K562 (cell line): ENCODE results near the gene MPPED1. TPM values are rescaled to one million over a fixed set of nuclear protein-coding genes. Genes with fewer than 3 reads are reported as not detected.

Experiments
- ATAC-seq: fragments of 200-7000 bp; cut with Tn5 transposase; 3 replicates; pipeline ENCODE4 v1.9.1; 2020; ENCODE audit warnings: moderate library complexity
- BruUV-seq: library from RNA; stranded (reverse); fragments of 400-500 nt; replicated peaks from 2 replicates; lab custom pipeline; 2021; lab: Mats Ljungman, UMichigan
- CTCF ChIA-PET: fragments of 300-600 bp; formaldehyde crosslinking; extraction: SDS; loops from one replicate; lab custom pipeline; 2021; ENCODE audit warnings: low intra/inter-chr PET ratio; lab: Yijun Ruan, JAX
- POLR2A ChIA-PET: fragments of 300-600, 350-650 bp; sonication (Branson Sonifier 250); formaldehyde crosslinking; extraction: SDS; loops from one replicate; lab custom pipeline; 2021; ENCODE audit warnings: antibody characterized with exemption, inconsistent platforms; lab: Yijun Ruan, JAX
- DNase-seq, 4 experiments: peaks; one replicate each; pipeline versions ENCODE4 v3.0.0 to v3.0.0-alpha.2; 2011 to 2018; ENCODE audit warnings: low spot score in 3 of 4, mixed read lengths in 3 of 4; ENCODE audit errors: extremely low read depth in 1 of 4
- FAIRE-seq: peaks from 2 replicates; lab custom pipeline; 2011; peaks lifted over from hg19 to GRCh38; lab: Jason Lieb, UNC
- H2AFZ ChIP-seq: 2 replicates; pipeline ENCODE4 v1.6.0; 2011; ENCODE audit warnings: low read depth, low read length, control low read depth, inconsistent platforms
- H3K27ac ChIP-seq: fragments of 200-600 bp; 3 replicates; pipeline ENCODE4 v1.8.0; 2011; ENCODE audit warnings: low read depth, mild to moderate bottlenecking, control low read depth, inconsistent platforms, low read length, moderate library complexity, mixed read lengths; ENCODE audit errors: extremely low read depth
- H3K27me3 ChIP-seq, 2 experiments: fragments of 300-600 bp in 1 of 2; 2 replicates in 1 of 2; 3 replicates in 1 of 2; pipeline versions ENCODE4 v1.6.0 to v1.8.0; 2011; ENCODE audit warnings: inconsistent platforms in 2 of 2, low read length in 2 of 2, mild to moderate bottlenecking in 1 of 2, mixed read lengths in 1 of 2, moderate library complexity in 1 of 2; ENCODE audit not compliant: control insufficient read depth in 2 of 2, insufficient read depth in 2 of 2
- H3K36me3 ChIP-seq: fragments of 300-600 bp; 3 replicates; pipeline ENCODE4 v1.8.0; 2011; ENCODE audit warnings: mild to moderate bottlenecking, low read length, inconsistent platforms; ENCODE audit not compliant: control insufficient read depth, insufficient read depth
- H3K4me1 ChIP-seq, 2 experiments: fragments of 200-600 bp in 1 of 2; replicated peaks in 1 of 2; 2 replicates in 1 of 2; 3 replicates in 1 of 2; pipeline versions ENCODE4 v1.5.1 to v1.8.0; 2011; ENCODE audit warnings: inconsistent platforms in 2 of 2, low read length in 2 of 2, mild to moderate bottlenecking in 1 of 2, mixed read lengths in 1 of 2, moderate library complexity in 1 of 2; ENCODE audit not compliant: control insufficient read depth in 2 of 2, insufficient read depth in 2 of 2
- H3K4me2 ChIP-seq: 2 replicates; pipeline ENCODE4 v1.6.1; 2011; ENCODE audit warnings: low read length, control low read depth, inconsistent platforms, mixed read lengths; ENCODE audit not compliant: insufficient read depth
- H3K4me3 ChIP-seq: fragments of 200-600 bp; sonication (generic), shearing (Covaris generic); 2 replicates; pipeline ENCODE4 v1.5.1; 2016; ENCODE audit warnings: control low read depth, inconsistent platforms
- H3K79me2 ChIP-seq: fragments of 200-600 bp; 3 replicates; pipeline ENCODE4 v1.8.0; 2011; ENCODE audit warnings: low read length, inconsistent platforms; ENCODE audit not compliant: control insufficient read depth, insufficient read depth
- H3K9ac ChIP-seq, 2 experiments: 2 replicates each; pipeline versions ENCODE4 v1.6.0 to v1.6.1; 2011; ENCODE audit warnings: low read depth in 2 of 2, low read length in 2 of 2, control low read depth in 1 of 2, inconsistent platforms in 1 of 2, mild to moderate bottlenecking in 1 of 2, mixed read lengths in 1 of 2; ENCODE audit not compliant: insufficient read depth in 1 of 2
- H3K9me1 ChIP-seq: one replicate; pipeline ENCODE4 v1.6.0; 2011; ENCODE audit warnings: inconsistent platforms, mild to moderate bottlenecking, low read length, moderate library complexity; ENCODE audit not compliant: control insufficient read depth, insufficient read depth
- H3K9me3 ChIP-seq: replicated peaks from 2 replicates; pipeline ENCODE4 v1.5.1; 2011; ENCODE audit warnings: low read depth, low read length, inconsistent platforms; ENCODE audit not compliant: control insufficient read depth, insufficient read depth
- H4K20me1 ChIP-seq: replicated peaks from 2 replicates; pipeline ENCODE4 v1.6.1; 2011; ENCODE audit warnings: low read length, inconsistent platforms, mixed read lengths; ENCODE audit not compliant: control insufficient read depth, insufficient read depth
- CC2D1A ChIP-seq: fragments of 450-650 bp; IDR thresholded peaks from 2 replicates; pipeline ENCODE4 v1.6.1; 2017; ENCODE audit warnings: mild to moderate bottlenecking
- ELF4 ChIP-seq: fragments of 450-650 bp; formaldehyde crosslinking; IDR thresholded peaks from 2 replicates; pipeline ENCODE4 v1.4.0; 2022; ENCODE audit warnings: missing genetic modification characterization
- FOXA1 ChIP-seq: fragments of 450-650 bp; IDR thresholded peaks from 2 replicates; pipeline ENCODE4 v1.6.1; 2016; ENCODE audit warnings: mild to moderate bottlenecking, borderline replicate concordance
- NFXL1 ChIP-seq: fragments of 450-650 bp; formaldehyde crosslinking; IDR thresholded peaks from 2 replicates; pipeline ENCODE4 v1.4.0; 2021; ENCODE audit warnings: mild to moderate bottlenecking
- PYGO2 ChIP-seq: fragments of 450-650 bp; IDR thresholded peaks from 2 replicates; pipeline ENCODE4 v1.6.1; 2016; ENCODE audit warnings: mild to moderate bottlenecking, missing genetic modification characterization, moderate library complexity, missing compliant biosample characterization
- RAD51 ChIP-seq: fragments of 450-650 bp; IDR thresholded peaks from 2 replicates; pipeline ENCODE4 v1.7.1; 2016; ENCODE audit warnings: low read depth, mild to moderate bottlenecking, borderline replicate concordance
- STAG1 ChIP-seq: sonication (generic); formaldehyde crosslinking; IDR thresholded peaks from 2 replicates; pipeline ENCODE4 v1.5.0; 2020; ENCODE audit warnings: missing genetic modification reagents, borderline replicate concordance
- SUPT5H ChIP-seq: fragments of 450-650 bp; IDR thresholded peaks from 2 replicates; pipeline ENCODE4 v1.6.1; 2016
- TAF7 ChIP-seq: fragments of 450-650 bp; IDR thresholded peaks from 2 replicates; pipeline ENCODE4 v1.6.1; 2016; ENCODE audit warnings: missing genetic modification characterization, missing compliant biosample characterization
- TRIM25 ChIP-seq: fragments of 450-650 bp; IDR thresholded peaks from 2 replicates; pipeline ENCODE4 v1.7.0; 2016; ENCODE audit warnings: borderline replicate concordance
- ZBTB2 ChIP-seq: fragments of 450-650 bp; IDR thresholded peaks from 2 replicates; pipeline ENCODE4 v1.6.1; 2016; ENCODE audit warnings: antibody characterized with exemption
- ZNF143 ChIP-seq: sonication (generic); formaldehyde crosslinking; IDR thresholded peaks from 2 replicates; pipeline ENCODE4 v1.9.0; 2022; ENCODE audit warnings: mild to moderate bottlenecking, missing genetic modification reagents
- ZNF717 ChIP-seq: fragments of 250-450 bp; sonication (Bioruptor Pico); IDR thresholded peaks from 2 replicates; pipeline ENCODE4 v1.5.0; 2021
- ZNF75A ChIP-seq: fragments of 450-650 bp; formaldehyde crosslinking; IDR thresholded peaks from 2 replicates; pipeline ENCODE4 v1.4.0; 2020; ENCODE audit warnings: mild to moderate bottlenecking
- WGBS: fragments of 100-300 bp; shearing (Covaris generic); methylation state at CpG from one replicate; pipeline ENCODE4 v1.1.6; 2016; ENCODE audit warnings: low coverage, mixed read lengths; ENCODE audit not compliant: insufficient coverage; ENCODE audit errors: missing lambda C conversion rate; 5-methylcytosine and 5-hydroxymethylcytosine counted together
- in situ Hi-C: fragments of 300-500 bp; cut with MboI; formaldehyde crosslinking; loops from 4 replicates; pipeline ENCODE4 v1.15.0; 2018; ENCODE audit warnings: inconsistent platforms, mixed read lengths
- intact Hi-C: fragments of 100-400 bp; cut with micrococcal nuclease; formaldehyde crosslinking; loops from 2 replicates; pipeline ENCODE4 v1.14.2; 2022
- polyA plus RNA-seq, 8 experiments: library from polyadenylated mRNA; depleted of rRNA in 4 of 8; stranded (reverse) in 5 of 8; unstranded in 3 of 8; fragments of >200 nt; fragmentation: Nextera tagmentation in 2 of 8; fragmentation: Illumina TruSeq in 1 of 8; extraction: Ambion mirVana in 2 of 8; extraction: Trizol in 1 of 8; gene quantifications; 2 replicates each; pipeline versions ENCODE4 v1.2.1 to v1.2.3, GENCODE V29; 2011 to 2014; ENCODE audit warnings: inconsistent platforms in 1 of 8, missing spikeins in 1 of 8
- total RNA-seq, 7 experiments: library from RNA; depleted of rRNA in 6 of 7; stranded (reverse); fragments of >200 nt in 6 of 7; fragmentation: Illumina TruSeq in 2 of 7; extraction: Trizol in 2 of 7; gene quantifications; 2 replicates each; pipeline versions ENCODE4 v1.2.1 to v1.2.3, GENCODE V29; 2011 to 2021; ENCODE audit warnings: low replicate concordance in 1 of 7
- TF ChIP-seq, protein P1 (sequence below): fragments of 450-650 bp; IDR thresholded peaks from 2 replicates; pipeline ENCODE4 v1.6.1; 2016; ENCODE audit warnings: mild to moderate bottlenecking
- TF ChIP-seq, protein P2 (sequence below): fragments of 250-450 bp; sonication (Bioruptor Pico); IDR thresholded peaks from 2 replicates; pipeline ENCODE4 v1.4.0; 2020; ENCODE audit warnings: borderline replicate concordance

Gene MPPED1
- total and polyA plus RNA-seq, 9 of the 15 experiments (the other 6 are each of a cell fraction or from before 2014, with no cell fraction given), result not detected

- Histone ChIP-seq H3K9me3 (no peaks in the 10 kb centered on the region), H4K20me1 (no peaks in the 10 kb centered on the region; the same call in 1 of the 2 replicates), H3K4me2 (no peak overlapping the region), H3K9me1 (no peaks in the 10 kb centered on the region), H2AFZ (no peak overlapping the region), H3K4me3 (no peak overlapping the region), H3K79me2 (no peaks in the 10 kb centered on the region), H3K27ac (no peak overlapping the region), H3K9ac (no peak overlapping the region), H3K36me3 (no peaks in the 10 kb centered on the region), H3K27me3 (peaks cover 2 to 63% of the 10 kb centered on the region in 2 experiments; a peak in 3 of 5 replicates), H3K4me1 (no peaks in the 10 kb centered on the region)
- no TSS peak for BruUV-seq
- FAIRE-seq, result no peak
- ChIA-PET POLR2A (interaction anchor here (0.6 kb wide), 1 partner anchor 977 kb away, joined by 3 read pairs; no protein-coding TSS in a partner anchor), CTCF (no interaction called here)
- DNase-seq, result no peak
- WGBS, result 0% methylated on average over 6 of the region's 13 CpGs
- in situ Hi-C loops (no loop called here), intact Hi-C loops (no loop called here)
- no peak for ATAC-seq
- TF ChIP-seq ZBTB2 (no peak), ZNF717 (CRISPR knock-in tag) (no peak), FOXA1 (no peak), SUPT5H (no peak), ZNF75A (CRISPR knock-in tag) (no peak), TAF7 (no peak), RAD51 (no peak), NFXL1 (no peak), STAG1 (CRISPR knock-in tag) (no peak), TRIM25 (no peak), CC2D1A (no peak), ELF4 (no peak), PYGO2 (tag) (no peak), ZNF143 (no peak)
- TF ChIP-seq, protein P1, sequence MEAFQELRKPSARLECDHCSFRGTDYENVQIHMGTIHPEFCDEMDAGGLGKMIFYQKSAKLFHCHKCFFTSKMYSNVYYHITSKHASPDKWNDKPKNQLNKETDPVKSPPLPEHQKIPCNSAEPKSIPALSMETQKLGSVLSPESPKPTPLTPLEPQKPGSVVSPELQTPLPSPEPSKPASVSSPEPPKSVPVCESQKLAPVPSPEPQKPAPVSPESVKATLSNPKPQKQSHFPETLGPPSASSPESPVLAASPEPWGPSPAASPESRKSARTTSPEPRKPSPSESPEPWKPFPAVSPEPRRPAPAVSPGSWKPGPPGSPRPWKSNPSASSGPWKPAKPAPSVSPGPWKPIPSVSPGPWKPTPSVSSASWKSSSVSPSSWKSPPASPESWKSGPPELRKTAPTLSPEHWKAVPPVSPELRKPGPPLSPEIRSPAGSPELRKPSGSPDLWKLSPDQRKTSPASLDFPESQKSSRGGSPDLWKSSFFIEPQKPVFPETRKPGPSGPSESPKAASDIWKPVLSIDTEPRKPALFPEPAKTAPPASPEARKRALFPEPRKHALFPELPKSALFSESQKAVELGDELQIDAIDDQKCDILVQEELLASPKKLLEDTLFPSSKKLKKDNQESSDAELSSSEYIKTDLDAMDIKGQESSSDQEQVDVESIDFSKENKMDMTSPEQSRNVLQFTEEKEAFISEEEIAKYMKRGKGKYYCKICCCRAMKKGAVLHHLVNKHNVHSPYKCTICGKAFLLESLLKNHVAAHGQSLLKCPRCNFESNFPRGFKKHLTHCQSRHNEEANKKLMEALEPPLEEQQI, result no peak
- TF ChIP-seq, protein P2, sequence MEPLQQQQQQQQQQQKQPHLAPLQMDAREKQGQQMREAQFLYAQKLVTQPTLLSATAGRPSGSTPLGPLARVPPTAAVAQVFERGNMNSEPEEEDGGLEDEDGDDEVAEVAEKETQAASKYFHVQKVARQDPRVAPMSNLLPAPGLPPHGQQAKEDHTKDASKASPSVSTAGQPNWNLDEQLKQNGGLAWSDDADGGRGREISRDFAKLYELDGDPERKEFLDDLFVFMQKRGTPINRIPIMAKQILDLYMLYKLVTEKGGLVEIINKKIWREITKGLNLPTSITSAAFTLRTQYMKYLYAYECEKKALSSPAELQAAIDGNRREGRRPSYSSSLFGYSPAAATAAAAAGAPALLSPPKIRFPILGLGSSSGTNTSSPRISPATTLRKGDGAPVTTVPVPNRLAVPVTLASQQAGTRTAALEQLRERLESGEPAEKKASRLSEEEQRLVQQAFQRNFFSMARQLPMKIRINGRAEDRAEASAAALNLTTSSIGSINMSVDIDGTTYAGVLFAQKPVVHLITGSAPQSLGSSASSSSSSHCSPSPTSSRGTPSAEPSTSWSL (CRISPR knock-in tag), result no peak
Measured at GRCh38 chr22:43421914-43422615, 10.3 kb downstream of the MPPED1 start.
